Cerebellar cortex (tissue), 1 donor: Measurements from ENCODE around the gene ZIM2.
"Not testable (repeated sequence)": the region's sequence is repeated elsewhere in the genome, so short reads cannot be mapped to it uniquely, and the experiment has no call there.

ENCODE experiments used
- DNase-seq: peaks from one replicate; pipeline ENCODE4 v3.0.0-alpha.2; 2015; ENCODE audit warnings: low spot score

Gene ZIM2

DNA sequence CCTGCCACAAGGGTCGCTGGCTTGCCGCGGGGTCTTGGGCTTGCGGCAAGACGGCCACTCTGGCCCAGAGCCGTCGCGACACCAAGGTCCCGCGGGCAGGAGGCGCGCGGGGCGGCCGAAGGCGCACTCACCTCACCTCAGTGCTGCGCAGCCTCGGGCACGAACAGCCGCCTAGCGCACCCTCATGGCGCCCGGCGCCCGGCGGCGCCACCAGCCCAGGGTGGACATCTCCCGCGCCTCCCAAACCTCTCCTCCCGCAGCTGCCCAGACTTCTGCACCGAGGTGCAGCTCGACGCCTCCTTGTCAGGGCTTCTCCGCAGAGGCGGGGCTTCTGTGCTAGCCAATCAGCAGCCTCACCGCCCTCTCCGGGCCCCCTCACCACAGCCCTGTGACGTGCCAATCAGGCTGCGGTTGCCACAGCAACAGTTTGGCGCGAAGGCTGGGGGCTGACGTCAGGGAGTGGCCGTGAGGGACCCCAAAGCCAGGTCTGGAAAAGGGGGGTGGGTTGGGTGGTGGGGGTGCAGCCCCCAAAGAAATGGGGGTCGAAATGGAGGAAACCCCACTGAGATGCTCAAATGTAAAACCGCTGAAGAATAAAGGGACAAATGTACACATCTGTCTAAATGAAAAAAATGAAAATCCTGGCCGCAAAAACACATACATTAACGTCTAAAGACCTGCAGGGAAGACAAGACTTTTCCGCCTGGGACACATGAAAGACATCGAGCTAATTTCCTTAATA lies at the start of gene ZIM2, which contains the start of gene PEG3:
TSS of gene ZIM2 (minus strand) at position 276 of the 742 bp plus-strand sequence. CDS start 16,449 bp downstream, outside the sequence.
TSS of gene PEG3 (minus strand) at position 276 of the 742 bp plus-strand sequence. CDS start 16,071 bp downstream, outside the sequence.
- peak; percentile 90 for DNase-seq

DNA sequence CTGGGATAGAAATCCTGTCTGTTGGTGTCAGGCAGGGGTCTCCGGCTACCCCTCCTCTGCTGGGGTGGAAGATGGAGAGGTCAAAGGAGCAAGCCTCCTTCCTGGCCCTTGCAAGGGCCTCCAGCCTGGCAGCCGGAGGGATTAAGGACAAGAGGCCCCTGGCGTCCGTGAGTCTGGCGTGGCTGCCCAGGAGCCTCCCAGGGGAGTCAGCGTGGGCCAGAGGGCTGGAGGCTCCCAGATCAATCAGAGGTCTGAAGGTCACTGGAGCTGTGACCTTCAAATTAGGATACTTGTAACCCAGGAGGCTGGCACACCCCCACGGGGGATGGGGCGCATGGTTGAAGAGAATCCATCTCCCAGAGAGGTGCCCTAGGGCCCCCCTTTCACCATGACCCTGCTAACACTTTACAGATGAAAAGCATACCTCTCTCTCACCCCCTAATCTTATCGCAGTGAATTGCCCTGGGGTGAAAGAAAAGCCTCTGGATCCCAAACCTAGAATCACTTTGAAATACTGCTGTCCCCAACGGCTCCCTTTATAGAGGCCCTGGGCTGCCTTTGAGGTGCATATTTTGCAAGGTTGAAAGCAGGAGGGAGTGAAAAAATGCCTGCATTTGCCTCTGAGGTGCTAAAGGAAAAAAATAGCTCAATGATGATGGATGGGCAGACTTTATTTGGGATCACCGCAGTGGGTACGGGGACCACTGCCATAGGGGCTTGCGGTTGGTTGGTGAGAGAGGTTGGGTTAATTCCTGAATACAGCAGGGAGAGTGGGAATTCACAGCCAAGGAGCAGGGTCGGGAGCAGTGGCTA lies 44.9 kb upstream of the ZIM2 start:
- DNase-seq = no peak

DNA sequence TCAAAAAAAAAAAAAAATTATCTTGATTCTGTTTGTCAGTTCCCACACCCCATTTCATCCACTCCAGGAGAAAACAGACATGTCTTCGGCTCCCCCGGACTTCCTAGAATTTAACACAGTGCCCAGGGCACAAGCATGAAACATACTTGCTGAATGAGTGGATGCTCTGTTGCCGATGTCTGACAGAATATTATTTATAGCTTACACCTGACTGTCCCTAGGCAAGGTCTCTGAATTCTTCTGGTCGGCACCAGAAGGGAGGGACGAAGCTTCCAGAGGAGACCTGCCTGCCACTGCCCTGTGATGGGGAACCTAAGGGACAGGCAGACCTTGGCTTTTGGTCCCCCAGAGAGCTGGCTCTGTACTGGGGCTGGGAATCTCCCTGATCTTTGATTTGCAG lies 43.9 kb upstream of the ZIM2 start:
- no peak for DNase-seq

DNA sequence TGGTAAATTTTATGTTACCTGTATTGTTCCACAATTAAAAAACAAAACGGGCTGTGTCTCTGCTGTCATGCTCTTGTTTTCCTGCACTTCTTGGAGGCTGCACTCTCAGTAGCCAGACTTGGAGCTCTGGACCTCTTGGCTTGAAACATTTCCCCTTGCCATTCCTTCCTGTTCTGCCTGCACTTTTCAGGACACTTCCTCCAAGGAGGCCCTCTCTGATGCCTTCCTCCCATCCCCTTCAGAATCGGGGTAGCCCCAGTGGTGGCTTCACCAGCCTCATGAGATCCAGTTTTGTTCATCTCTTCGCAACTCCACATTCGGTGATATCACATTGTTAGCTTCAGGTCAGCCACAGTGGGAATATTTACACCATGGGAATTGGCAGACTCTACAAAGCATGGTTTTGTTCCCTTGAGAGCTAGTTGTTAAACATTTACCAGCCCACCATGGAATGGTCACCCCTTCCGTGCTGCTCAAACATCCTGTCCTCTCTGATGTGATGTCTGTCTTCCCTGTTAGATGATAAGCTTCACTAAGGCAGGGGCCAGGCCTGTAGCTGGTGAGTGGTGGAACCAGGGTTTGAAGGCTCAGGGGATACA lies 40.2 kb upstream of the ZIM2 start:
- DNase-seq = no peak

DNA sequence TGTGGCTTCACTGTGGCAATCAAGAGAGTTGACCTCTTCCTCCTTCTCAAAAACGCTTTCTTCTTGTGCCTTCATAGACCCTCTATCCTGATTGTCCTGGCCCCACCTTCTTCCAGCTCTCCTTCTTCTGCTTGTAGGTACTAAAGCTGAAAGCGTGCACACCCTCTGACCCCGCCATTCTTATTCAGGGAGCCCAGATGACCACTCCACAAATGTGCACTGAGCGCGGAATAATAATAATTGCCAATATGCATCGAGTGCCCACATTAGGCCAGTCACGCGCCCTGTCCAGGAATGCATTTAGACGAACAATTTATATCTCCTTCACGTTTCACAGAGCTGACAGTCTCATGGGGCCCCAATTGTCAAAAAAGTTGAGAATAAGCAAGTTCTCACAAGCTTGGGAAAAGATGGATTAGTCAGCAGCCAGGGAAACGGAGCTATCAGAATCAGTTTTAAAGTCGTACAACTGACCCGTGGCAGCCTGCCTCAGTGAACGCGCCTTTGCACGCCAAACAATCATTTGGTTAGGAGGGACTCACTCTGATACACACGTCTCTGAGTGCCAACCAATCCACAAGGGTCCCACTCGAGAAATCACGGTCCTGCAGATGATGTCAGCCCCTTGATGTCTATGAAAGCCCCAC lies 36.7 kb upstream of the ZIM2 start:
- no peak for DNase-seq

DNA sequence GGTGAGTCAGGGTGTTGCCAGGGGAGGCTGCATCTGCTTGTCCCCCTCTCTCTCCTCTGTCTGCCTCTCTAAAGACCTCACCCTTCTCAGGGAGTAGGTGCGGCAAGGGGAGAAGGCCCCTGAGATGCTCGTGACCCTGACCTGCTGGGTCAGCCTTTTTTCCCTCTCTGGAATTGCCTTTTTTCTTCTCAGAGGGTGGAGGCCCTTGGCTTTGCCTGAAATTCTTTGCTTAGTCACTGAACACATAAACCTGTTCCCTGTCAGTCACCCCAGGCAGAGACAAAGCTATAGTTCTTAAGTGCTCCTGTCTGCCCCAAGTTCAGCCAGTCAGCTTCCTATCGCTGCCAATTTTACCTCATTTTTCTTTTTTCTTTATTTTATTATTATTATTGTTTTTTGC lies 35.2 kb upstream of the ZIM2 start:
- no peak for DNase-seq

DNA sequence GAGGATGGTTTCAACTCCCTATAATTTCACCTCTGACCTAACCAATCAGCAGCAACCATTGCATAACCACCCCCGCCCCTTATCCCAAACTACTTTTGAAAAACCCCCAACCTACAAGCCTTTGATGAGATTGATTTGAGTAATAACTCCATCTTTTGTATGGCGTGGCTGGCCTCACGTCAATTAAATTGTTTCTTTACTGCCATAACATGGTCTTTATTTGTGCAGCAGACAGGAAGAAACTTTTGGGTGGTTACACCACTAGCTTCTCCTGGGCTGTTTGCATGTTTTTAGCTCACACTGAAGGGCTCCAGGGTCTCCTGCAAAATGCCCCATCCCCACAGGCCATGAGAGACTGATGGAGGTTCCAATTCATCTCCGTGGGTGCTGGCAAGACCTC lies 34.0 kb upstream of the ZIM2 start:
- DNase-seq = no peak

DNA sequence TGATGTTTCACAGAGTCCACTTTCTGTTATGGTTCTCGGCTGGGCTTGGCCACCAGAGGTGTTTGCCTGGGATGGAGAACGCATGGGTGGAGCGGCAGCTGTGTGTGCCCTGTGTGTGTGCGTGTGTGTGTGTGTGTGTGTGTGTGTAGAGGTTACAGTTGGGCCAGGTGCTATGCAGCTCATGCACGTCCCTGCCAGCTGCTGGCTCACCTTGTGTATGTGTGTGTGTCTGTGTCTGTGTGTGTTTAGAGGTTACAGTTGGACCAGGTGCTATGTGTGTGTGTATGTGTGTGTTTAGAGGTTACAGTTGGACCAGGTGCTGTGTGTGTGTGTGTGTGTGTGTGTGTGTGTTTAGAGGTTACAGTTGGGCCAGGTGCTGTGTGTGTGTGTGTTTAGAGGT lies 33.0 kb upstream of the ZIM2 start:
- DNase-seq = no peak

DNA sequence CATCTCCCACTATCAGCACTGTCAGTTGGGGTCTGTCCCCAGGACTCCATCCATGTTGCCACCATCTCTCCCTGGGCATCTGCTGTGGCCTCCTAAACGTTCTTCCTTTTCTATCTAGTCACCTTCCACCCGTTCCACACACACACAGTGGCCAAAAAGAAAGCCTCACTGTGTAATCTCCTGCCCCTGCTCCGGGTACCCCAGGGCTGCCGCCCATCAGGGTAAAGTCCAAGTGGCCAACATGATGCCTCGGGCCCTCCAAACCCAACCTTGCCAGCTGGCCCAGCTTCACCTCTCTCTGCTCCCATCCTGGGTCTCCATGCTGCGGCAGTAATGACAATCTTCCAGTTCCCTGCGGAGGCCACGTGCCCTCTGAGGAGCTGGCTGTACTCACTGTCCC lies 29.4 kb upstream of the ZIM2 start:
- DNase-seq = no peak

DNA sequence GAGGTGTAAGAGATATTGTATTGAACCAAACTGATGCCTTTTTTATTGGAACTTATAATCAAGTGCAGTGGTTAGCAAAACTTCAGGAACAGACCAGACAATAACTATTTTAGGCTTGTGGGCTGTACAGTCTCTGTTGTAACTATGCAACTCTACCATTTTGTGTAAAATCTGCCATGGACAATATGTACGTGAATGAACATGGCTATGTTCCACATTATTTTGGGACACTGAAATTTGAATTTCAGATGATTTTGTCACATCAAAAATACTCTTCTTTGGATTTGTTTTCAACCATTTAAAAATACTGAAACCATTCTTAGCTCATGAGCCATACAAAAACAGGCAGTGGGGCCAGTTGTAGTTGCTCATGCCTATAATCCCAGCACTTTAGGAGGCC lies 27.9 kb upstream of the ZIM2 start:
- no peak for DNase-seq

DNA sequence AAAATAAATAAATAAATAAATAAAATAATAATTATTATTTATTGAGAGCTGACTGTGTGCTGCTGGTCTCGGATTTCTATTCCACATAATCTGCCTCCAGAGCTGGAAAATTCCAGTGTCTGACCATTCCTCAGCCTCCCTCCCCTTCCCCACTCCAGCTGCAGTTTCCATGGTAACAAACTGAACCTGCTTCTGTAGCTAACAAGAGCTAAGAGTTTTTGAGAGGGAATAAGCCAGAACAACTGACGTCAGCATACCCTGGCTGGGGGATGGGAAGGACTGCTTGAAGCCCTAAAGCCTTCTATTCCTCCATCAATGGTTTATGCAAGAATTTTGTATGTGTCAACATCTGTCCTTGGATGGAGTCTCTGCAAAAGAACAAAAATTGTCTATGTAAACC lies 26.0 kb upstream of the ZIM2 start:
- DNase-seq = no peak

DNA sequence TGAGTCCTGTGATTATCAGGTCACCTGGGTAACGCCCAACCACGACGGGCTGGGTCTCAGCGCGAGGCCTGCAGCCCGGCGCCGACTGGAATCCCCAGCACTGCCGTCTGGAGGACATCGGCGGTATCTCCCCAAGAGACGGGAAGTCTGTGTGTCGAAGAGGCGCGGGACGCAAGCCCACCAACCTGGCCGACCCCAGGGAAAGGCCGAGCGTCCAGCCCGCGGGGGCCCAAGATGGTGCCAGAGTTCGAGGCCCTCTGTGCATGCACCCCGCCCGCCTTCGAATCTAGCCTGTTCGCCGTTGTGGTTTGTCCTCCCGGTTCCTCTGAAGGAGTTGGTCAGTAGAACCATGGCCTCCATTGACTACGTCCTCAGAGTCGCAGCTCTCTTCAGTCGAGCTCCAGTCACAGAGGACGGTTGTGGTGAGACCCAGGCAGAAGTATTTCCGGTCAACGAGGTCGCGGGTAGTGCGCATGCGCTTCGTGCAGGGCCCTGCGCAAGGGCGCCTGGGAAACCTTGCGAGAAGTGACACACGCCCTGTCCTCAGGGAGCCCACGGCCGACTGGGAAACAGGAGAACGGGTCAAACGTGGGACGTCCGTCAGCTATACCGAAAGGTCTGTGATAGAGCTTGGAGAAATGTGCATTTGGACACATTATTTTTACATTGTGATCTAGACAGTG lies 24.1 kb upstream of the ZIM2 start:
- no peak for DNase-seq

DNA sequence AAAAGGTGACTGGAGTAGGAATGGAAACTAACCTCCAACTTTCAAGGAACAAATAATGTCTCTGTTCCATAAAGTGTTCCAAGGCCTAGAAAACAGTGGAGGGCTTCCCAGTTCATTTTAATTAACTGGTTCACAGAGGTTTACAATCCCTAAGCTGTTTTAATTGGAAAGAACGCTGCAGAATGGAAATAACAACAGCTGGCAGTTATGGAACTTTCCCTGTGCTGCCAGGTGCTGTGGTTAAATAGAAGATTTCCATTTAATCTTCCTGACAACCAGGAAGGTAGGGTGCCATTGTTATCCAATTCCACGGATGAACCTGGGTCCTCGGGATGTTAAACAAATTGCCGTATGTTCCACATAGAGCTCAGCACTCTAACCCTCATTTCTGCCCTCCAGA lies 22.2 kb upstream of the ZIM2 start:
- no peak for DNase-seq

DNA sequence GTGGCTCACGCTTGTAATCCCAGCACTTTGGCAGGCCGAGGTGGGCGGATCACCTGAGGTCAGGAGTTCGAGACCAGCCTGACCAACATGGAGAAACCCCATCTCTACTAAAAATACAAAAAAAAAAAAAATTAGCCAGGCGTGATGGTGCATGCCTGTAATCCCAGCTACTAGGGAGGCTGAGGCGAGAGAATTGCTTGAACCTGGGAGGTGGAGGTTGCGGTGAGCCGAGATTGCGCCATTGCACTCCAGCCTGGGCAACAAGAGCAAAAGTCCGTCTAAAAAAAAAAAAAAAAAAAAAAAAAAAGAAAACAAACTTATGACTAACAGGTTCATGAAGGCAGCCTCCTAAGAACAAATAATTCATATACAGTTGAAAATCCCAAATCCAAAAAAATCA lies 19.9 kb upstream of the ZIM2 start:
- not testable (repeated sequence) for DNase-seq

DNA sequence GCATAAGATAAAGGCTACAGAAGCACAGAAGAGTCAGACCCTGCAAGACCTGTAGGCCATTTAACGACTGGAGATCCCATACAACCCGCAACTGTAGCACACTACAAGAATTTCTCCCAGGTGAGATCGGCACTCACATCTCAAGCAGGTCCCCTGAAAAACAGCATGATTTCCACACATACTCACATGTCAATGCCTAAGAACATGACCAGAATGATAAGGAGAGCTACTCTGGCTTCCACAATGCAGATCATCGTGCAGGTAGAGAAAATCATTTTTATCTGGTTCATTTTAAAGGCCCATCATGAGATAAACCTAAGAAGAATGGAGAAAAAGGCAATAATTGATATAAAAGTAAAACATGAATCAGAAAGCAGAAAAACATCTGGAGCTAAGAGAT lies 17.5 kb upstream of the ZIM2 start:
- DNase-seq = no peak

DNA sequence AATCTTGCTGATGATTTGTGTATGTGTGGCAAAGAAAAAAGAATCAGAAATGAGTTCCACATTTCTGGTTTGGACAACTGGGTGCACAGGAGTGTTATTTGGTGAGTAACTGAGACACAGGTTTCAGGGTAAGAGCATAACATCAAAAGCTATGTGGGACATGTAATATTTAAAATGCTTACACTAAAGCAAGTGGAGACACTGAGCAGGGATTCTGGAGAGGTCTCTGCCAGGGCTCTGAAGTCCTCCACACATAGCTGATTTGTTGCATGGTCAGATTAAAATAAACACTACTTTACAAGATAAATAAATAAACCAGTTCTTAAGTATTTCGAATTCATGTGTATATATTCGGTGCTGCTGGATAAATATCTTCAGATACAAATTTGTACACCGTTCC lies 16.3 kb upstream of the ZIM2 start:
- no peak for DNase-seq

DNA sequence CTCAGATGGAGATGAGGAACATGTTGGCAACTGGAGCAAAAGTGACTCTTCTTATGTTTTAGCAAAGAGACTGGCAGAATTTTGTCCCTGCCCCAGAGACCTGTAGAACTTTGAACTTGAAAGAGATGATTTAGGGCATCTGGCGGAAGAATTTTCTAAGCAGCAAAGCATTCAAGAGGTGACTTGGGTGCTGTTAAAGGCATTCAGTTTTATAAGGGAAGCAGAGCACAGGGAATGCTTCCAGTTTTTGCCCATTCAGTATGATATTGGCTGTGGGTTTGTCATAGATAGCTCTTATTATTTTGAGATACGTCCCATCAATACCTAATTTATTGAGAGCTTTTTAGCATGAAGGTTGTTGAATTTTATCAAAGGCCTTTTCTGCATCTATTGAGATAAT lies 11.8 kb upstream of the ZIM2 start:
- DNase-seq = not testable (repeated sequence)

DNA sequence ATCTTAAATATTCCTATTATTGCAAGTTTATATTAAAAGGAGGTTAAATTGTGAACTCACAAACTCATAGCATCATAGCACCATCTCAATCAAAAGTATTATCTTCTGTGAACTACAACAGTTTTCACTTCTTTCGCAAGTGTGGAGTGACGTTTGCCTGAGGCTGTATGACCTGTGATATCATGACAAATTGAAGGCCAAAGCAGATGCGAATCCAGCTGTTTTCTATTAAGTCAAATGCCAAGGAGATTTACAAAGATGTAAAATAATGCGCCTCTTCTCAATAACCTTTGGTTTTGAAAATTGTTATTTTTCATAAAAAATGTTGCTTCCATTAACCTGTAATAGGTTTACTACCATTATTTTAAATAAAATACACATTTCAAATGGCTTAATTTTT lies 7.6 kb upstream of the ZIM2 start:
- no peak for DNase-seq

DNA sequence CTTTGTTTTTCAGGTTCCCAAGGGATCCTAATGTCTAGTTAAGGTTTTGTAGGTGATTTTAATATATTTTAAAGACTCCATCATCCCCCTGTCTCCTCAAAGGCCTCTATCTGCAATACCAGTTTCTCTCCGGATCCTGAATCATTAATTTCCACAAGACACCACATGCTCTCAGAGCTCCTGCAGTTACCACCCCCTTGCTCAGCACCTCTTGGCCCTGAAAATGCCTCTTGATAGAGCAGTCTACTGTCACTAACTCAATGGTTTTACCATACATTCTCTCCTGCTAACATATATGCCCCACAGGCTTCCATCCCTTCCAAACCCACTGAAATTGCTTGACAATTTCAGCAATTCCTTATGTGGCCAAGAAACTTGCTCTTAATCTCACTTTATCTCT lies 1.9 kb upstream of the ZIM2 start:
- no peak for DNase-seq

DNA sequence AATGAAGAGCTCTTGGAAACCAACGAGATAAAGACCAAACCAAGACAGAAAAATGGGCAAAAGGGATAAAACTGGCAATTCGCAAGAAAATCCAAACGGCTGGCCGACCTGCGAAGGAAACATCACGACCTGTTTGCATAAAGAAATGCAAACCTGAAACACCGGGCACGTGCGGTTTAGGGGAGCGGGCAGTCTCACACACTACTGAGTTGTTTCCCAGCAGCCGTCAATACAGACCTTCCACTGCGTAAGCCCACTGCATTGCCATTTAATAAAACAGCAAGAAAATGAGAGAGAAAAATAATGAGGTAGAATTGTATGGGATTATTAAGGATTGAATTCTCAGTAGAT lies 642 bp upstream of the ZIM2 start:
- no peak for DNase-seq

DNA sequence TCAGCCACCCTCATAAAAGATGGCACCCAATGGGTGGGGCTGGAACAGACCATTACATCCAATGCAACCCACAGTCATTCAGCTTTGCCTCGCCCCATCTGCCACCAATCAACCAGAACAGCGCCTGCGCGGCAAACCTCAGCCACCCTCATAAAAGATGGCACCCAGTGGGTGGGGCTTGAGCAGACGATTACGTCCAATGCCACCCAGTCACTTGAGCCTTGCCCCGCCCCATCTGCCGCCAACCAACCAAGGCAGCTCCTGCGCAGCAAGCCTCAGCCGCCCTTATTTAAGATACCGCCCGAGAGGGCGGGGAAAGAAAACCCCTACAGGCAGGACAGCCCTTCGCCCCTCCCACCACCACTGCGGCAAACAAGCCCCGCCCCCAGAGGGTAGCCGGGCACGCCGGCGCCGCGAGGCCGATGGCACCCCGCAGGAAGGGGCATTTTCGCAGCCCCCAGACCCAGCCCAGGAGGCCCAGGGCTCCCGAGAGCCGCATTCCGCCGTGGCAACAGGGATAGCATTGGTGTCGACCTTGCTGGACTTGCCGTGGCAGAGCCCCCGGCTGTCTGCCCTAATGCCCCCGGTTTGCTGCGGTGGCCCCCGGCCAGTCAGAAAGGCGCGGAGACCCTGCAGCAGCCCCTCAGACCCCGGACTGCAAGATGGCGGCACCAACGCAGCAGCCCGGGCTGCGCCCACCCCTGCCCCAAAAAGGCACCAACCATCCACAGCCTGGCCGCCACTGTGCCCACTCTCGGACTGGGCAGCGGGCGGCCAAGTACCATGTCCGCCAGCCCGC lies 675 bp downstream of the ZIM2 start:
- peak; percentile 98 for DNase-seq
